ENCODE results near the gene DAB2IP.

DAB2IP gene

DNA sequence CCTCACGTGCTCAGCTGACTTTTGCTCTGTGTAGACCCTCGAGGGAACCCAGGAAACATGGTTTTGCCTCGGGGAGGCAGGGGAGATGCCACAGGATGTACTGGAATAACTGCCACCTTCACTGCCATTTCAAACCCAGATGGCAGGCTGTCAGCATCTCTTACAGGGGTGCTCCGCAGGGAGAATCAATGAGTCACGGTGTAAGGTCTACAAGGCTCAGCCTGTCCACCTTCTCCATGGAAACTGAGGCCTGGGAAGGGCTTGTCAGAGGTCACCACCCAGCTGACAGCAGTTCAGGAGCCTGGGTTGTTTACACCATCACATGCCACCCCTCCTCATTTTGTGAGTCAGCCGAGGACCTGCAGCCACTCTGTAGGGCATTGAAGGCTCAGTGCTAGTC, 30.8 kb downstream of the DAB2IP start:
- TF ChIP-seq CTCF (IDR thresholded peaks at IDR 0.05; ENCODE audit: low read depth, low read length) (no peak), EZH2phosphoT487 (IDR thresholded peaks at IDR 0.05; ENCODE audit: low read depth) (no peak)
- Histone ChIP-seq H3K4me3 (ENCODE audit: low read length) (no peak overlapping the region), H4K20me1 (ENCODE audit: insufficient read depth, low read length) (no peaks in the 10 kb centered on the region), H3K27me3 (ENCODE audit: low read depth, low read length) (peaks cover 17% of the 10 kb centered on the region), H3K9ac (ENCODE audit: low read length) (no peak overlapping the region), H3K79me2 (ENCODE audit: low read length) (no peaks in the 10 kb centered on the region), H3K36me3 (replicated peaks; ENCODE audit: low read depth, low read length) (no peaks in the 10 kb centered on the region), H3K4me2 (ENCODE audit: low read length) (no peak overlapping the region), H2AFZ (ENCODE audit: low read depth, low read length) (no peak overlapping the region), H3K4me1 (ENCODE audit: low read length) (no peaks in the 10 kb centered on the region), H3K9me3 (ENCODE audit: insufficient read depth, low read length) (no peaks in the 10 kb centered on the region), H3K27ac (ENCODE audit: low read length) (no peak overlapping the region)

- Histone ChIP-seq H3K9ac (ENCODE audit: low read length) (no peak overlapping the region), H3K4me2 (ENCODE audit: low read length) (no peak overlapping the region), H3K27me3 (ENCODE audit: low read depth, low read length) (peaks cover 17% of the 10 kb centered on the region), H2AFZ (ENCODE audit: low read depth, low read length) (no peak overlapping the region), H3K79me2 (ENCODE audit: low read length) (no peaks in the 10 kb centered on the region), H3K4me1 (ENCODE audit: low read length) (no peaks in the 10 kb centered on the region), H3K27ac (ENCODE audit: low read length) (no peak overlapping the region), H4K20me1 (ENCODE audit: insufficient read depth, low read length) (no peaks in the 10 kb centered on the region), H3K4me3 (ENCODE audit: low read length) (no peak overlapping the region), H3K36me3 (replicated peaks; ENCODE audit: low read depth, low read length) (no peaks in the 10 kb centered on the region), H3K9me3 (ENCODE audit: insufficient read depth, low read length) (no peaks in the 10 kb centered on the region)
- TF ChIP-seq EZH2phosphoT487 (IDR thresholded peaks at IDR 0.05; ENCODE audit: low read depth) (no peak), CTCF (IDR thresholded peaks at IDR 0.05; ENCODE audit: low read depth, low read length) (no peak)
These were observed 31.6 kb downstream of the DAB2IP start for GRCh38 chr9:121682926-121683515.

GRCh38 chr9:121683652-121684051, 32.2 kb downstream of the DAB2IP start:
- H3K27me3 ChIP-seq (ENCODE audit: low read depth, low read length): peaks cover 17% of the 10 kb centered on the region
- H3K9me3 ChIP-seq (ENCODE audit: insufficient read depth, low read length): no peaks in the 10 kb centered on the region
- no peak overlapping the region for H3K4me2 ChIP-seq (ENCODE audit: low read length)
- no peak overlapping the region for H3K4me3 ChIP-seq (ENCODE audit: low read length)
- TF ChIP-seq CTCF (IDR thresholded peaks at IDR 0.05; ENCODE audit: low read depth, low read length) (no peak), EZH2phosphoT487 (IDR thresholded peaks at IDR 0.05; ENCODE audit: low read depth) (no peak)
- H3K4me1 ChIP-seq (ENCODE audit: low read length): no peaks in the 10 kb centered on the region
- H3K27ac ChIP-seq (ENCODE audit: low read length): no peak overlapping the region
- H3K79me2 ChIP-seq (ENCODE audit: low read length): no peaks in the 10 kb centered on the region
- H3K36me3 ChIP-seq (replicated peaks; ENCODE audit: low read depth, low read length): no peaks in the 10 kb centered on the region
- no peaks in the 10 kb centered on the region for H4K20me1 ChIP-seq (ENCODE audit: insufficient read depth, low read length)
- no peak overlapping the region for H3K9ac ChIP-seq (ENCODE audit: low read length)
- no peak overlapping the region for H2AFZ ChIP-seq (ENCODE audit: low read depth, low read length)

DNA sequence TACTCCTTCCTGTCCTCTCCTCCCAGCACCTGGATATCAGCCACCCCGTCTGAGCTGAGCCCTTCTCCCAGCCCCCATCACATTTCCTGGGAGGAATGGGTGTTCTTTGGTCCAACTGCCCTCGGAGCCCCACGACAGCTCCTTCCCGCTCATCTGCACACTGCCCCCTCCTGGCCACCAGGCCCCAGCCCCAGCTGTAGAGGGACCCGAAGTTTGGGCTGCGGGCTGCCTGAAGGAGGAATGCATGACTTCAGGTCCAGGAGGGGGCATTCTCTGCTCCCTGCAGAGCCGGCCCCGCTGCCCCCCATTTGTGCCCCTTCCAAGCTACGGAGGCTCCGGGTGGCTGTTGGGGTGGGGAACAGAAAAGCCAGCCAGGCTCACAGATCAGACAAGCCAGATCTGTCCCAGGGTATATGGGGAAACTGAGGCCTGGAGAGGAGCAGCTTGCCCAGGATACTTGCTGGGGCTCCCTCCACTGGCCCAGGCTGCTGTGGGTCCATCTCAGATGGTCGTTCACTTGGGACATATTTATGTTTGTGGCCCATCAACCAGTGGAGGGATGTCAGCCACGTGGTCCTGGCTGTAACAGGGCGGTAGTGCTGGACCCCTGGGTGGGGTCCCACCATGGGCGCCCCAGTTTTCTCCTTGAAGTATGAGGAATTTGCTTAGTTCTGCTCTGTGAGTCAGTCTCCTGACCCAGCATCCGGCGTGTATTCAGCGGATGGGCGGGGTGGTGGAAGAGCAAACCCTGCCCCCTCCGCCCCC, 33.1 kb downstream of the DAB2IP start:
- peak; percentile 66 for TF ChIP-seq CTCF (IDR thresholded peaks at IDR 0.05; ENCODE audit: low read depth, low read length)
- no peak for TF ChIP-seq EZH2phosphoT487 (IDR thresholded peaks at IDR 0.05; ENCODE audit: low read depth)
- Histone ChIP-seq H3K27me3 (ENCODE audit: low read depth, low read length) (peaks cover 17% of the 10 kb centered on the region), H3K4me3 (ENCODE audit: low read length) (no peak overlapping the region), H3K79me2 (ENCODE audit: low read length) (no peaks in the 10 kb centered on the region), H3K4me1 (ENCODE audit: low read length) (no peaks in the 10 kb centered on the region), H3K9me3 (ENCODE audit: insufficient read depth, low read length) (no peaks in the 10 kb centered on the region), H3K27ac (ENCODE audit: low read length) (no peak overlapping the region), H3K4me2 (ENCODE audit: low read length) (no peak overlapping the region), H2AFZ (ENCODE audit: low read depth, low read length) (no peak overlapping the region), H4K20me1 (ENCODE audit: insufficient read depth, low read length) (no peaks in the 10 kb centered on the region), H3K36me3 (replicated peaks; ENCODE audit: low read depth, low read length) (no peaks in the 10 kb centered on the region), H3K9ac (ENCODE audit: low read length) (no peak overlapping the region)

All from OCI-LY3 (cell line).